ENCODE data around the gene ZNF280B. TPM values are rescaled to one million over a fixed set of nuclear protein-coding genes. Genes with fewer than 3 reads are reported as not detected.
"Not testable (repeated sequence)": the region's sequence is repeated elsewhere in the genome, so short reads cannot be mapped to it uniquely, and the experiment has no call there.

The ZNF280B gene
- total RNA-seq, 1 experiment from 2014 or later, result 1.8 TPM

DNA sequence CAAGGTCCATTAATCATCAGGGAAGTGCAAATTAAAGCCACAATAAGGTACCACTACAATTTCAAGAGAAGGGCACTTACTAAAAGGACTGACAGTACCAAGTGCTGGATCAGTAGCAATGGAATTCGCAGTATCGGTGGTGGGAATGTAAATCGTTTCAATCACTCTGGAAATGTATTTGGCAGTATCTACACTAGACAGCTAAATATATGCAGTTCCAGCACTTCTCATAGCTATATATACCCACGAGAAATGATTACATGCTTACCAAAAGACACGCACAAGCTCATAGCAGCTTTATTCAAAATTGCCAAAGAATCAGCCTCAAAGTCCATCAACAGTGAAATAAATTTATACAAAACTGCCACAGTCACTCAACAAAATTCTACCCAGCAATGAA lies 4.4 kb upstream of the ZNF280B start:
- no peaks in the 10 kb centered on the region for H3K79me2 ChIP-seq (ENCODE audit: low read depth)
- H3K4me1 ChIP-seq (replicated peaks; ENCODE audit: insufficient read depth), result 0 out of 2 replicates have a peak, but pooled peaks cover 1% of the 10 kb centered on the region
- DNase-seq, result no peak
- no peaks in the 10 kb centered on the region for H4K20me1 ChIP-seq (ENCODE audit: insufficient read depth)
- peaks cover 10% of the 10 kb centered on the region; the same call in 1 of the 2 replicates for H3K9me3 ChIP-seq (ENCODE audit: insufficient read depth, low read depth)
- POLR2A ChIA-PET (ENCODE audit: unreplicated experiment), result no interaction called here
- H3K27ac ChIP-seq, result no peak overlapping the region
- no peaks in the 10 kb centered on the region for H3K9me2 ChIP-seq (ENCODE audit: insufficient read depth)
- no peaks in the 10 kb centered on the region for H3K36me3 ChIP-seq (ENCODE audit: low read depth)
- H3F3A ChIP-seq (ENCODE audit: insufficient read depth, low read depth), result no peaks in the 10 kb centered on the region
- H3K4me3 ChIP-seq, result no peak overlapping the region
- intact Hi-C loops (cut with micrococcal nuclease; ENCODE audit: unreplicated experiment), result no loop called here
- no peak overlapping the region for H2AFZ ChIP-seq
- TF ChIP-seq CTCF (conservative IDR thresholded peaks at IDR 0.05), result no peak
- H3K4me2 ChIP-seq, result no peak overlapping the region
- CTCF ChIA-PET, result no interaction called here
- BruUV-seq (replicated peaks), result no TSS peak
- peaks cover 42% of the 10 kb centered on the region for H3K27me3 ChIP-seq (ENCODE audit: insufficient read depth, low read depth)

DNA sequence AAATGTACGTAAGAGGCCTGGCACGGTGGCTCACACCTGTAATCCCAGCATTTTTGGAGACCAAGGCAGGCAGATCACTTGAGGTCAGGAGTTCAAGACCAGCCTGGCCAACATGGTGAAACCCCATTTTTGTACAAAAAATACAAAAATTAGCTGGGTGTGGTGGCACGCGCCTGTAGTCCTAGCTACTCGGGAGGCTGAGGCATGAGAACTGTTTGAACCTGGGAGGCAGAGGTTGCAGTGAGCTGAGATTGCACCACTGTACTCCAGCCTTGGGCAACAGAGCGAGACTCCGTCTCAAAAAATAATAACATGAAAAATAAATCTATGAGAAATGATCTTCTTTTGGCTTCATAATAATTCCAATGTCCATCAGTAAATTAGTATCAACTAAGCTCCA lies 2.3 kb upstream of the ZNF280B start:
- DNase-seq; H3K79me2 ChIP-seq (ENCODE audit: low read depth); H2AFZ ChIP-seq; H3K4me2 ChIP-seq; H3K4me3 ChIP-seq; H3K27ac ChIP-seq; BruUV-seq (replicated peaks); H4K20me1 ChIP-seq (ENCODE audit: insufficient read depth); POLR2A ChIA-PET (ENCODE audit: unreplicated experiment); H3K9me3 ChIP-seq (ENCODE audit: insufficient read depth, low read depth); H3K4me1 ChIP-seq (replicated peaks; ENCODE audit: insufficient read depth); H3K9me2 ChIP-seq (ENCODE audit: insufficient read depth); intact Hi-C loops (cut with micrococcal nuclease; ENCODE audit: unreplicated experiment); H3K36me3 ChIP-seq (ENCODE audit: low read depth); H3F3A ChIP-seq (ENCODE audit: insufficient read depth, low read depth): not testable (repeated sequence)
- H3K27me3 ChIP-seq (ENCODE audit: insufficient read depth, low read depth), result peaks cover 37% of the 10 kb centered on the region
- CTCF ChIA-PET, result interaction anchor here (0.6 kb wide), 1 partner anchor 77 kb away, joined by 9 read pairs; no protein-coding TSS in a partner anchor

GRCh38 chr22:22509912-22510311 lies 1.4 kb upstream of the ZNF280B start:
- POLR2A ChIA-PET (ENCODE audit: unreplicated experiment); intact Hi-C loops (cut with micrococcal nuclease; ENCODE audit: unreplicated experiment); H3K79me2 ChIP-seq (ENCODE audit: low read depth); H3K4me3 ChIP-seq; H3K4me1 ChIP-seq (replicated peaks; ENCODE audit: insufficient read depth); H3K27ac ChIP-seq; H3K36me3 ChIP-seq (ENCODE audit: low read depth); H3K9me3 ChIP-seq (ENCODE audit: insufficient read depth, low read depth); BruUV-seq (replicated peaks); H3F3A ChIP-seq (ENCODE audit: insufficient read depth, low read depth); H3K4me2 ChIP-seq; H4K20me1 ChIP-seq (ENCODE audit: insufficient read depth); H3K9me2 ChIP-seq (ENCODE audit: insufficient read depth); CTCF ChIA-PET; H2AFZ ChIP-seq; DNase-seq: not testable (repeated sequence)
- H3K27me3 ChIP-seq (ENCODE audit: insufficient read depth, low read depth), result peaks cover 32% of the 10 kb centered on the region

- no peak for TF ChIP-seq EZH2 (IDR thresholded peaks at IDR 0.05; ENCODE audit: low read depth)
- no peak for TF ChIP-seq CTCF (conservative IDR thresholded peaks at IDR 0.05)
- Histone ChIP-seq H2AFZ (peak overlapping the region; percentile 90), H3K4me1 (replicated peaks; ENCODE audit: insufficient read depth) (0 out of 2 replicates have a peak, but pooled peaks cover 4% of the 10 kb centered on the region), H3K9me3 (ENCODE audit: insufficient read depth, low read depth) (peaks cover 10% of the 10 kb centered on the region; the same call in 1 of the 2 replicates), H3K4me2 (peak overlapping the region; percentile 80), H4K20me1 (ENCODE audit: insufficient read depth) (no peaks in the 10 kb centered on the region), H3K79me2 (ENCODE audit: low read depth) (no peaks in the 10 kb centered on the region), H3K27ac (no peak overlapping the region), H3F3A (ENCODE audit: insufficient read depth, low read depth) (no peaks in the 10 kb centered on the region), H3K27me3 (ENCODE audit: insufficient read depth, low read depth) (peaks cover 11% of the 10 kb centered on the region), H3K36me3 (ENCODE audit: low read depth) (0 out of 2 replicates have a peak, but pooled peaks cover 2% of the 10 kb centered on the region), H3K9me2 (ENCODE audit: insufficient read depth) (no peaks in the 10 kb centered on the region), H3K4me3 (peak overlapping the region; percentile 73)
- intact Hi-C loops (cut with micrococcal nuclease; ENCODE audit: unreplicated experiment), result no loop called here
- CTCF ChIA-PET, result no interaction called here
- DNase-seq, result no peak
- POLR2A ChIA-PET (ENCODE audit: unreplicated experiment), result no interaction called here
- TSS peak; percentile 38 for BruUV-seq (replicated peaks)
These were observed 734 bp downstream of the ZNF280B start for GRCh38 chr22:22507743-22508273.
